ENCODE measurements around the gene MME.
"Not testable (repeated sequence)": the region's sequence is repeated elsewhere in the genome, so short reads cannot be mapped to it uniquely, and the experiment has no call there.

Gene MME

GRCh38 chr3:155194973-155195957, 115.1 kb downstream of the MME start:
- DNase-seq (ENCODE audit: low spot score) = no peak

- peak; percentile 55 for DNase-seq (ENCODE audit: low spot score)
These were observed 116.3 kb downstream of the MME start for GRCh38 chr3:155196131-155197021.

- DNase-seq (ENCODE audit: low spot score) = no peak
These were observed 117.7 kb downstream of the MME start for GRCh38 chr3:155197786-155198185.

- DNase-seq (ENCODE audit: low spot score) = no peak
These were observed 122.5 kb downstream of the MME start for GRCh38 chr3:155202626-155203025.

- no peak for DNase-seq (ENCODE audit: low spot score)
These were observed 124.7 kb downstream of the MME start for GRCh38 chr3:155204851-155205250.

GRCh38 chr3:155208183-155208800, 128.2 kb downstream of the MME start:
- DNase-seq (ENCODE audit: low spot score) = no peak

GRCh38 chr3:155210736-155211135, 130.6 kb downstream of the MME start:
- DNase-seq (ENCODE audit: low spot score) = no peak

GRCh38 chr3:155211266-155211665, 131.1 kb downstream of the MME start:
- DNase-seq (ENCODE audit: low spot score) = no peak

- no peak for DNase-seq (ENCODE audit: low spot score)
These were observed 131.8 kb downstream of the MME start for GRCh38 chr3:155211940-155212339.

GRCh38 chr3:155216007-155216406, 135.9 kb downstream of the MME start:
- DNase-seq (ENCODE audit: low spot score) = not testable (repeated sequence)

GRCh38 chr3:155217591-155217990, 137.5 kb downstream of the MME start:
- no peak for DNase-seq (ENCODE audit: low spot score)

GRCh38 chr3:155218462-155218861, 138.3 kb downstream of the MME start:
- no peak for DNase-seq (ENCODE audit: low spot score)

- DNase-seq (ENCODE audit: low spot score) = no peak
These were observed 139.0 kb downstream of the MME start for GRCh38 chr3:155219106-155219505.

- DNase-seq (ENCODE audit: low spot score) = no peak
These were observed 145.3 kb downstream of the MME start for GRCh38 chr3:155225417-155225816.

- no peak for DNase-seq (ENCODE audit: low spot score)
These were observed 147.0 kb downstream of the MME start for GRCh38 chr3:155227141-155227540.

GRCh38 chr3:155228676-155229075, 148.6 kb downstream of the MME start:
- DNase-seq (ENCODE audit: low spot score) = peak; percentile 40

- DNase-seq (ENCODE audit: low spot score) = no peak
These were observed 149.0 kb downstream of the MME start for GRCh38 chr3:155229086-155229485.

- no peak for DNase-seq (ENCODE audit: low spot score)
These were observed 150.3 kb downstream of the MME start for GRCh38 chr3:155230382-155230781.

- no peak for DNase-seq (ENCODE audit: low spot score)
These were observed 151.7 kb downstream of the MME start for GRCh38 chr3:155231792-155232191.

- DNase-seq (ENCODE audit: low spot score) = no peak
These were observed 152.5 kb downstream of the MME start for GRCh38 chr3:155232605-155233004.

- no peak for DNase-seq (ENCODE audit: low spot score)
These were observed 153.1 kb downstream of the MME start for GRCh38 chr3:155233213-155233612.

Data from D341Med (cell line).